HT1080 (cell line): Measurements from ENCODE around the gene LIPC. TPM values are rescaled to one million over a fixed set of nuclear protein-coding genes. Genes with fewer than 3 reads are reported as not detected.
A peak's percentile ranks its signal among the peaks of the same experiment; 100 is the strongest.

Experiments
- DNase-seq: peaks from one replicate; pipeline ENCODE4 v3.0.0-alpha.2; 2015; ENCODE audit warnings: low read depth
- total RNA-seq: library from RNA; depleted of rRNA; stranded (reverse); fragments of >200 nt; shearing (Covaris generic); gene quantifications from 2 replicates; pipeline ENCODE4 v1.2.3, GENCODE V29; 2014

The LIPC gene
- total RNA-seq, 1 experiment from 2014 or later = 0.11 TPM

DNA sequence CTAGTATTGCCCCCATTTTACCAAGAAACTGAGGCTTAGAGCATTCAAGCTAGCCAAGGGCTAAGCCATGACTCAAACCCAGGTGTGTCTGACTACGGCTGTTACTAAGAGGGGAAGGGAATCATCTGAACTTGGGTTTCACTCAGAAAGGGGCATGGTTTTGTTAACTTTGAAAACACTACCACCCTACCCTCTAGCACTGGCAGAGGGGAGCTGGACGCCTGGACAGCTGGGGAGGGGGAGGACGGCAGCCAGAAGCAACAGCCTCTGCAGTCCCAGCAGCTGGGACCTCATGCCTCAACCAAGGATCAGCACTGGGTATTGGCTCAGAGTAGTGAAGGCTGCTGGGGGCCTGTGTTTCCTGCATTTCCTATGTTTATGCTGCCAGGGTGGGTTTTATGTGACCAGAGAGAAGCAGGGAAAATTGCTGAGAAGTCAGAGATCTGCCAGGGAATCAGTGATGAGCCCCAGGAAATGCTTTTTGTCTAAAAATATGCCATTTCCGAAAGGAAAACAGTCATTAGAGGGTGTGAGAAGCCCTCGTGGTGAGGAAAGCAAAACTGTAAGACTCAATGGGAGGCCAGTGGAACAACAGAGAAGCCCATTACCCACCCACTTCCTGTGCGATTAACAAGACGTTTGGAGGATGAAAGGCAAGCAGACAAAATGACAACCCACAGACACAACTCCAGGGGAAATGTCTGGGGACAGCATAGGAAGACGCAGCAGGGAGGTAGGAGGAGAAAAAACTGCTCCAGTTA lies 41.2 kb downstream of the LIPC start:
- peak; percentile 33 for DNase-seq

- peak; percentile 78 for DNase-seq
These were observed 41.9 kb downstream of the LIPC start for GRCh38 chr15:58473724-58474123.

GRCh38 chr15:58474741-58475323 lies 43.0 kb downstream of the LIPC start:
- DNase-seq = no peak

- DNase-seq = peak; percentile 42
These were observed 44.1 kb downstream of the LIPC start for GRCh38 chr15:58475573-58476524.

DNA sequence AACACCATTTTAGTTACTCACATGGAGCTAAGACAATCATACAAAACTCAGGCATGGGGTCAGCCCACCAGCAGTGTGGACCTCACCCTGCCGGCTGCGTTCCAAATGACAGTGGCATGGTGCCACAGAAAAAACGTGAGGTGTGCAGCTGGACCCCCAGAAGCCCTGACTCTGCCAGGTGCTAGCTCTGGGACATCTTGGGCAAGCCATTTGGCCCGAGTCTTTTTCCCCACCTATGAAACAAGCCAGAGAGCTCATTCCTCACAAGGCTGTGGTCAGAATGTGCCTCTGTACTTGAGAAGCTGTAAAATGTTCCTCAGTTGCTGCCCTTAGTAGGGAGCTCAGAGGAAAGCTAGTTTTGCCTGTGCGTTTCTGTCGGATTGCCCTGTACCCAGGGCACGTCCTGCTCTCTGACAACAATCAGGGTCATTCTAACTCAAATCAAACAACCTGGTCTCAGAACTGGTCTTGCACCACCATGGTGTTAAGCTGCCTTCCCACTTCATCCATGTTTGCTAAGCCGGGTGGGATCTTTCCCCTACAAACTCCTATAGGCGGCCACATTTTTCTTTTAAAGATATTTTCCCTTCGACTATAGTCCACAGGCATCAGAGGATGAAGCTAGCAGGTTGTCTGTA lies 44.9 kb downstream of the LIPC start:
- no peak for DNase-seq

- DNase-seq = no peak
These were observed 45.4 kb downstream of the LIPC start for GRCh38 chr15:58477170-58477569.

DNA sequence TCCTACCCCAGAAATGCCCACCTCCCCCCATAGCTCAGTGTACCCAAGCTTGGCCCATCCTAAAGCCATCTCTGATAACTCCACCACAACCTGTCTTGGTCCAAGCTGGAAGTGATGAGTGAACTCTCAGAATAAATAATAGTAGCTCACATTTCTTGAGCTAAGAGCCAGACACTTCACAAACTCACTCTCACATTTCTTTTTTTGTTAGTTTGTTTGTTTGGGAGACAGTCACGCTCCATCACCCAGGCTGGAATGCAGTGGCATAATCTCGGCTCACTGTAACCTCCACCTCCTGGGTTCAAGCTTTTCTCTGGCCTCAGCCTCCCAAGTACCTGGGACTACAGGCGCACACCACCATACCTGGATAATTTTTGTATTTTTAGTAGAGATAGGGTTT lies 46.2 kb downstream of the LIPC start:
- DNase-seq = no peak

GRCh38 chr15:58478579-58478978 lies 46.8 kb downstream of the LIPC start:
- no peak for DNase-seq

DNA sequence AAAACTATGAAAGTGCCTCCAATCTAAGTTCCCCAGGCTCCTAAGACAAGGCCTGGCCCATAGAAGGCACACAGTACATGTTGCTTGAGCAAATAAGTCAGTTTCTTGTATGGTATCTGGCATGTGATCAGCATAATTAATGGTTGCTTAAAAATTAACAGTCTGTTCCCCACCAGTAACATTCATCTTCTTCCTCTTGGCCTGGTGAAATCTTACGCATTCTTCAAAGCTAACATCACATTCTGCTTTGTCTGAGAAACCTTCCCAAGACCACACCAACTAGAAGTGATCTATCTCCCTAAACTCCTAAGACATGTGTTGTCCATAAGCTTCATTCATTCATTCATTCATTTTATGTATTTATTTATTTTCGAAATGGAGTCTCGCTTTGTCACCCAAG lies 48.1 kb downstream of the LIPC start:
- no peak for DNase-seq

- DNase-seq = no peak
These were observed 51.6 kb downstream of the LIPC start for GRCh38 chr15:58483376-58483775.

DNA sequence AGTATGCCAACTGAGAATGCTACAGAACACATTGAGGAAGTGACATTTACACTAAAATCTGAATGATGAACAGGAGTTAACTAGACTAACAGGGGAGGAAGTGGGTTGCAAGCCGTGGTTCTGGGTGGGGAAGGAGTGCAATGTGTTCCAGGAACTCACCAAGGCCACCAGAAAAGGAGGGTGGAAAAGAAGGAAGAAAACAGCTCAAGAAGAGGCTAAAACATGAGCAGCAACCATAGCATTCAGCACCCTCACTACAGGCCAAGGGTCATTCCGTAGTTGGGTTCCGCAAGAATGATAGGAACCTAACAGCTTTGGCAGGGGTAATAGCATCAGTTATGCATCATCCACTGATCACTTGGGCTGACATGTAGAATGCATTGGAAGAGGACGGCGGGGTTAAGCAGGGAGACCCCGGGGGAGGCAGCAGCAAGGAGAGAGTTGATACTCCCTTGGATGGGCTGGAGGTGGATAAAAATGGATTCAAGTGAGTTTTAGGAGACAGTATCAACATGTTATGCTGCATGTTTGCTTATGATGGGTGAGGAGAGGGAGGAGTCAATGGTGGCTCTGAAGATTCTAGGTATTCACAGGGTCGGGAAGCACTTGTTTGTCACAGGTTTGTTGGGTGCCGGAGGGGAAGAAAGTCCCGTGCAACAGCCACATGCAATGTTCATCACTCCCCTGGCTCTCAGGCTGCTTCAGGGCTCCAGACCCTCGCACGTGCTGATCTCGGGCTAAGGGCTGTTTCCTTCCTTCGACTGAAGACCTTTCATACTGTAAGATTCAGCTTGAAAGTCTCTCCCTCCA lies 53.2 kb downstream of the LIPC start:
- DNase-seq = no peak

DNA sequence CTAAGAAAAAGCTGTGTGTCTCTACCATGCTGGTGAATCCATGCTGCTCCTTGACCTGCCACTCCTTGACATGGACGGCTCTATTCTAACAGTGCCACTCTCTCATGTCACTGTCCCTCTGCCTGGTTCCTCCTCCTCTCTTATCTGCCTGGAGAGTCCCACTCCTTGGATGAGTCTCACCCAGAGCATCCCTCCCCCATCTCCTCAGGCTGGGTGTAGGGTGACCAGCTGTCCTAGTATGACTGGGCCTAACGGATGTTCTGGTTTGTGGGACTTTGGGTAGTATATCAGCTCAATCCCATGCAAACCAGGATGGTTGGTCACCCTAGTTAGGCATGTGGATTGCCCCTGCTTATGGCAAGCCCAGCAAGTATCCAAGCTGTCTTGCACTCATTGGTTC lies 54.3 kb downstream of the LIPC start:
- DNase-seq = no peak

- no peak for DNase-seq
These were observed 54.8 kb downstream of the LIPC start for GRCh38 chr15:58486564-58486963.

GRCh38 chr15:58487041-58487723 lies 55.4 kb downstream of the LIPC start:
- no peak for DNase-seq

- DNase-seq = no peak
These were observed 55.9 kb downstream of the LIPC start for GRCh38 chr15:58487724-58488120.

- DNase-seq = no peak
These were observed 57.7 kb downstream of the LIPC start for GRCh38 chr15:58489289-58490085.

DNA sequence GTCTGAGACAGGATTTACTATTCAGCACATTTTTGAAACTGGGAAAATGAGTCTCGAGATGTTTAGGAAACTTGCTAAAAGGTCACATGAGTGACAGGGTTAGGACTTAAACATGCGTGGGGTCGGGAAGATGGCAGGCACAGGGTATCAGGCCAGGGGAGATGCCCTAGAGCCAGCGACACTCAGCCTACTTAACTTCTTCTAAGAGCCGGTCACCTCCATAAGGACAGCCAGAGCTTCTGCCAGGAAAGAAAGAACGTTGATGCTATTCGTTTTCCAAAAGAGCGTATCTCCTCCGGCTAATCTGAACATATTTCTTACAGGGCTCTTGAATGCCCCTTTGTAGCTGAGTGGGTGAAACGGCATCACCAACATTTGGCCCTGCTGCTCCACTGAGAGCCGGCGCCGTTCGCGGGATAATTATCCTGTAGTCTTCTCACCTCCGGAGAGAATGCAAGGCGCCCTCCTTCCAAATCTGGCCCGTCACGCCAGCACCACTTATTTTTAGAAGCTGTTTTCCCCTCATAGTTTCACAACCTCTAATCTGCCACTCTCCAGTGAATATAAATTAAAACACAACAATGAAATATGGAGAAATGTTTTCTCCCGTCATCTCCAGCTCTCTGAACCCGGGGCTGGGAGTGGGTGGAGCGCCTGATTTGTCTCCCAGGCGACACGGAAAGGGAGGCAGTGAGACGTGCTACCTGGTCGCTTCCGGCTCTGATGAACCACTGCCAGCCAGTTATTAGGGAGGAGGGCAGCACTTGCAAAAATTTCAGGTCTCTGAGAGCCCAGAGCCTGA lies 58.5 kb downstream of the LIPC start:
- no peak for DNase-seq

DNA sequence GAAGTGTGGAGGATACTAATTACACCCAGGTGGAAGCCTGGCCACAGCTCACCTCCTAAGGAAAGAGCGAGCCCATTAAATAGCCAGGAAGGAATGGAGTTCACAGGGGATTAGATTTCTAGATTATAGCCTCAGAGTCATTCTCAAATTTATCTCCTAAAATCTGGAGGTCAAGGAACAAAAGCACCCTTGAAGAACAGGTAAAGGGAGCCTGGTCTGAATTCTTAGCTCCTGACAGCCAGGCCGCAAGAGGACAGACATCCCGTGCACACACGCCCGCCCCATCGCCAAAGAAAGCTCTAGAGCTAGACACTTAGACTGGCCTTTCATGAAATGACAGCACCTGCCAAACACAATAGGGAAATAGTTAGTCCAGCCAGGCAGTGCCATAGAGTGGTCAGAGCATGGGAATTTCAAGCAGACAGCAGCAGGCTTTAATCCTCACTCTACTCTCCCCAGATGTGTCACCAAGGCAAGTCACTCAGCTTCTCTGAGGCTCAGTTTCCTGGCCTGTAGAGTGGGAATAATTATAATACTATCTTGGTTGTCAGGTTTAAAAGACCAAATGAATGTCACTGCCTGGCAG lies 59.2 kb downstream of the LIPC start:
- DNase-seq = no peak
